ENCODE data around the gene LRRC4C.

LRRC4C gene

GRCh38 chr11:40841231-40841630 is 618.2 kb downstream of the LRRC4C start:
- DNase-seq, result no peak

- DNase-seq, result no peak
Measured at GRCh38 chr11:40838181-40838683, 621.2 kb downstream of the LRRC4C start.

DNA sequence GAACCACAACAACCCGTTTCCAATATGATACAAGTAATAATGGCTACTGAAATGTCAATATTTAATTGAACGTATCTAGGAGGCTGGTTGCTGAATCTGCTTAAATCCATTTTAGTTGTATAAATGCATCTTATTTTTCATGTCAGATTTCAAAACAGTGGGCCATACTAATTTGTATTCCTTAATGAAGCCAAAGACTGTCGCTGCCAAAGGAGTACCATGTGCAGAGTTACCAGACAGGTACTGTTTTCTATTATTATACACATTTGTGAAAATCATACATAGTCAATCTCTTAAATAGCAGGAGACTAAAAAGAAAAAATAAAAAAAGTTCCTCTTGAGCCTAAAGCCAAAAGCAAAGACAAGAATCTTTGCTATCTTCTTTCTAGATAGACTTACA is 632.3 kb downstream of the LRRC4C start:
- DNase-seq, result no peak

GRCh38 chr11:40826601-40827000 is 632.9 kb downstream of the LRRC4C start:
- DNase-seq, result no peak

DNA sequence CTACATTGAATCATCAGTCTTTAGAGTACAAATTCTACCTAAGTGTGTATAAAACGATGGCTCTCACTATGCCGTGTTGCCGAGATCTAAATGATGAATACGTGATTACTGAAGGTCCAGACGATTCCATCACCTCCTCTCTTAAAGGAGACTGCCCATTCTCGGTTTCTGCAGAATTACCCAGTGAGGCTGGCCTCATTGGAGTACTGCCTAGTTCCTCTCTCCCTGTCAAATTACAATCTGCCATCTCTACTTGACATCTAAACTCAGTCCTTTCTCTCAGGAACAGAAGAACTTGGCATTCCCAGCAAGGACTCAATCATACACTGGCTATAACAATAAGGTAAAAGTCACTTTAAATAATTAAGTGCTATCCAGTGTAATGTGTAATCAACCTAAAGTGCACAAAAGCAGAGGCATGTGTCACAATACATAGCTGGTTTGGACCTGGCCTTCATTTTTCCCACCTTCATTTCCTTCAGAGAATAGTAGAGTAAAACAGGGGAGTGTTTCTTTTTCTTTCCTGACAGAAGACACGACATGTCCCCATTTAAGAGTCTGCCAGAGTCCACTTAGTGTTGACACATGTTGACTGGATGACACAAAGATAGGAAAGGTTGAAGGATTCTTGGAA is 634.1 kb downstream of the LRRC4C start:
- no peak for DNase-seq

- DNase-seq, result no peak
Measured at GRCh38 chr11:40819230-40819629, 640.2 kb downstream of the LRRC4C start.

DNA sequence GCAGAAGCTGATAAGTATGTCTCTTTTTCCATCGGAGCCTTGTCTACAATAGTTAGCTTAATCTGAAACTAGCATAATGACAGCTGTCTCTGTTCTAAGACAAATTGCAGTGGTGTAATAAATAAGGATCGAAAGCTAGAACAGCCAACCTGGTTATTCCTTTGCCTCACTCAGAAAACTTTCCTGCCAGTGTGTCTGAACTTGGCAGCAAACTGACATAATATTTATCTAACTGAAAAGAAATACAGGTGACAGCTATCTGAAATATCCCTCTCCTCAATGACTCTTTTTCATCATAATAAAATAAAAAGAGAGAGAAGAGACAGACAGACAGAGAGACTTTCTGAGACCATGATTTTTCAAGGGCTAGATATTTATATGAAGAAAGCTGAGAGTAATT is 642.5 kb downstream of the LRRC4C start:
- DNase-seq, result no peak

GRCh38 chr11:40797981-40798380 is 661.5 kb downstream of the LRRC4C start:
- peak; percentile 3 for DNase-seq

DNA sequence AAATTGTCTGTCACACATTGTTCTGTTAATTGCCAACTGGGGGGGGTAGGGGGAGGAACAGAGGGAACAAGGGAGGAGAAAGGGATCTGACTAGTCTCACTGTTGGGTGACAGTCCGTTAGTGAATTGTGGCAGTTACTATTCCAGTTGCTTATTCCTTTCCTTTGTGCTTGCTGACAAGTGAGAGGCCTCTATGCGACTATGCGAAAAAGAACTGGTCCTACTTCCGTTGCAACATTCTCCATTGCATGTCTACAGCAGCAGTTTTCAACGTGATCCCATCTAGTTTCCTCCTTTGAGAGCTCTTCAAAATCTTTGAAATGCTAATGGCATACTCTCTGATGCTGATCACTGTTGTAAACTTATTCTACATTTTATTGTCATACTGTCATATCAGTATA is 672.2 kb downstream of the LRRC4C start:
- DNase-seq, result no peak

DNA sequence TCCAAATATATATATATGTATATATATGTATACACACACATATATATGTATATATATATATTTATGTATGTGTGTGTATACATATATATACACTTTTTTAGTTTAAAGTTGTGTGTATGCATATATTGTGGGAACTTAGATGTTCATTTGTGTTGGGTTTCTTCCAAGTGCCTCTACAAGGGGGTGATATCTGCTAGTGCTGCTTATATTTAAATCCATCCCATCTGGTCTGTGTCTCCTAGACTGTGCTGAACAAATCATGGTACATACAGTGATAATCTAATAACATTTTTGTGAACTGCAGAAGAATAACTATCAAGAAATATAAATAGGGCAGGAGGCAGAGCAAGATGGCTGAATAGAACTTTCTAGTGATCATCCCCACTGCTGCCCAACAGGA is 696.4 kb downstream of the LRRC4C start:
- DNase-seq, result no peak

DNA sequence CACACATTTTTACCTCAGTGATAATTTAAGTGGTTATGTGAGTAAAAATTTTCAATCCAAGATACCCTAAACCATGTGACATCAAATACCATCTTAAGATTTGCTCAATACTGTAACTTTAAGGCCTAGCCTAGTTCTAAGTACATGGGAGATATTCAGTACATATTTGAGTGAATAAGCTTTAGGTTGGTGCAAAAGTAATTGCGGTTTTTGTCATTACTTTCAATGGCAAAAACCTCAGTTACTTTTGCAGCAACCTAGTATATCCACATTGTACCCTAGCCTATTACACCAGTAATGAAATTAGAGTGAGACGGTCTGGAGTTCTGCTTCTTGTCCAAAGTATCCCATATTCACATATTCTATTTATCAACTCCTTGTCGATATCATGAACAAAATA is 700.1 kb downstream of the LRRC4C start:
- DNase-seq, result no peak

- DNase-seq, result no peak
Measured at GRCh38 chr11:40754297-40754696, 705.2 kb downstream of the LRRC4C start.

DNA sequence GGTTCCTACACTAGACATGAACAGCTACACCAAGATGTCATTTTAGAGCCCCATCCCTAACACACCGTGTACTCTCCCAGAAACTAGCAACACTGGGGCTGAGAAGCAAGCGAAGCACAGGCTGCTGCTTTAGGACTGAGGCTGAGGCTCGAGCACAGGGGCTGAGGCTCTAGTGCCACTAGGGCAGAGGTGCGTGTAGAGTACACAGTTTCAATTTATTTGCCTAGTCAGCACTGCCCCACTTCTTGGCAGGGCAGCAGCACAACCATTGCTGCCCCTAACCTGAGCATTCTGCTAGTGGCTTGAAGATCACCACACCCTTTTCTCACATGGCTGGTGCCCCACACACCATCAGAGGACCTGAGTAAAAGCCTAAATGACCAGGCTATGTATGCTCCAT is 713.2 kb downstream of the LRRC4C start:
- DNase-seq, result no peak

- no peak for DNase-seq
Measured at GRCh38 chr11:40732132-40732531, 727.3 kb downstream of the LRRC4C start.

GRCh38 chr11:40722179-40722795 is 737.2 kb downstream of the LRRC4C start:
- peak; percentile 20 for DNase-seq

DNA sequence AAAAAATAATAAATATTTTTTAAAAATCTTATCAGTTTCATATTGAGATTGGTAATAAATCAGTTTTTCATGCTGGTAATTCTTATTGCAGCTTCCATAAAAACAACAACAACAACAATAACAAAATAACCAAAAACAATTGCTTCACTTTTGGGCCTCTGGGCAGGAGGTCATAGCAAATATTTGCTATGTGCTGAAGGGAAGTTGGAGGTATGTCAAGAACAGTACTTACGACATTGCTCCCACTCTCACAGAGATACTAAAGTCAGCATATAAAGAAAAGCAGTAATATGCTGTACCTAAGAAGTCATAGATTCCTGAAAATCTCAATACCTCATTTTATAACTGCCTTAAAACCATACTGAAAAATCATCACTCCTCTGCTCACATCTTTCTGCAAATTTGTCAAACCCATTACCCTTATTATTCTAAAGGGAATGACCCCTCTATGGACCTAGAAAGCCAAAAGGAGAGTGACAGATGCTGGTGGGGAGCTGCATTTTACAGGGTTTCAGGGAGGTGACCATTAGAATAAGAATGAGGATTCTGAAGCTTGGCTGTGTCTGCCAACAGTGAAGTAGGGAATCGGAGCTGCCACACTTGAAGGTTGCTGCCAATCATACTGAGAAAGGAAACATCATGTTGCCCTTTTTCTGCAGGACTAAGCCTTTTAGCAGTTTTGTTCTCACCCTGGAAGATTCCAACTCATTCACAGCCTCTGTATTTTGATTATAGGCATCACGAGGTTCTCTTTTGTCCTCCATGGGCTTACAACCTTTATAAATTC is 742.9 kb downstream of the LRRC4C start:
- DNase-seq, result no peak

- no peak for DNase-seq
Measured at GRCh38 chr11:40713083-40713482, 746.4 kb downstream of the LRRC4C start.

DNA sequence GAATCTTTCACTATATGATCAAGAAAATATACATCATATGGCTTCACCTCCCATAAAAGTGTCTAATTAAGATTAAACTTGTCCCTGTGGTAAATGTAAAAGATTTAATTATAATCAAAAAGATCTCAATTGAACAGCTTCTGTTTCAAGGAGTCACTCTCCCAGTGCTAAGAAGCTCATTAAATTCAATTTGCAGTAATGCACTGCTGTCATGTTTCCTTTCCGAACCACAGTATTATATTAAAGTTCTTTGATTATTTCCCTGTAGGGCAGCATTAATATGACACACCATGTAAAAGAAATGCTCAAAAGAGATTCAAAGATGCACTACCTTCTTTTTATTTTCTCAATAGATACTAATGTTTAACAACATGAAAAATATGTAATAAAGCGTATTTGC is 758.4 kb downstream of the LRRC4C start:
- no peak for DNase-seq

DNA sequence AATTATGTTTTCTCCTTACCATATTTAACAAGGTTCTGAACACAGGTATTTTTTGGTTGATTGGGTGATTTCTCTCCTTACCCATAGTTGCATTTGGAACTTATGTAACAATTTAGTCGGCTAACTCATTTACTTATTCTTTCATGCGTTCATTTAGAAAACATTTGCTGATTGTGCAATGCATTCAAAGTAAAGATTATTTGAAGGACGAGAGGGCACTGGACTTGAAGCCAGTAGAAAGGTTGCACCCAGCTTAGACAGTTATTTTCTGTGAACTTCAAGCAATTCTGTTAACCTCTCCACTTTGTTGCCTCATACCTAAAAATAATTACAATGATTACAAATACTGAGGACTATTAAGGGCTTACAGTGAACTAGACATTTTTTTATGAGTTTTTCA is 769.6 kb downstream of the LRRC4C start:
- DNase-seq, result no peak

GRCh38 chr11:40688369-40688768 is 771.1 kb downstream of the LRRC4C start:
- no peak for DNase-seq

- DNase-seq, result no peak
Measured at GRCh38 chr11:40686765-40687164, 772.7 kb downstream of the LRRC4C start.

DNA sequence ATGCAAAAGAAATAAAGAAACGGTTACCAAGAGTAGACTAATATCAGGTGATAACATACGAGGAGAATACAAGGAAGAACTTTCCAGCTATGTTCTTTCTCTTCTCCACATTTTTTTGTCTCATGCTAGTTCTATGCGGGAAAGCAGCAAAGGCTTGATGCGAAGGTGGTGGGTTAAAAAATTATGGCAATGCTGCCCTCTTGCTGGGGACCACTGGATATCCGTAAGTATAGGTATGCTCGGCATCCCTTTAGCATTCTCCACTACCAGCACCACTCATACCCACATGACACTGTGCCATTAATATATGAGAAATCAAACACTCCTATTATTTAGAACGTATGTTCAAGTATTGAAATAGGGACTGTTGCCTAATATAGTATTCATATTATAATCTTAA is 776.4 kb downstream of the LRRC4C start:
- DNase-seq, result no peak

DNA sequence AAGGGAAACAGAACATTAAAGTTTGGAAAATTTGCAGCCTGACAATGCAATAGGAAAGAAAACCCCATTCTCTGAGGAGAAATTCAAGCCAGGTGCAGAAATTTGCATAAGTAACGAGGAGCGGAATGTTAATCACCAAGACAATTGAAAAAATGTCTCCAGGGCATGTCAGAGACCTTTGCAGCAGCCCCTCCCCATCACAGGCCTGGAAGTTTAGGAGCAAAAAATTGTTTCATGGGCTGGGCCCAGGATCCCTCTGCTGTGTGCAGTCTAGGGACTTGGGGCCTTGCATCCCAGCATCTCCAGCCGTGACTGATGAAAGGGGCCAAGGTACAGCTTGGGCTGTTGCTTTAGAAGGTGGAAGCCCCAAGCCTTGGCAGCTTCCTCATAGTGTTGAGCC is 780.2 kb downstream of the LRRC4C start:
- DNase-seq, result no peak

DNA sequence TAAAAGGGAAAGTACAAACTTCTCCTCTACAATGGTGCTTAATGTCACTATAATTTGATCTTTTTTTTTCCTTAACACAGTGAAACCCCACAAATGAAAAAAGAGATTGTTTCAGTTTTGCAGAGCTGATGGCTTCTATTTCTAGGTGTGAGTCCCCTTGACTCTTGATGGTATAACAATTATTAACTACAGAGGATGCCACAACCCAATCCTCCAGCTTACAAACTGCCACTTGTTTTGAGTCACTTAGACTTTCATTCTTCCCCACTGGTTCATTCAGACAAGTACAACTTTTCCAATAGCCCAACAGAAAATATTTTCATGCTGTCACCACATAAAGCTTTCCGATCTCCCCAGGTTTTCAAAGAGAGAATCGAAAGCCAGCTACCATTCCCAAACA is 812.2 kb downstream of the LRRC4C start:
- no peak for DNase-seq
